PFSK-1 (cell line): Measurements from ENCODE around the gene ARPC4.

Experiments used
- FOXP2 ChIP-seq: optimal IDR thresholded peaks from 2 replicates; pipeline ENCODE3; 2011; ENCODE audit warnings: borderline replicate concordance, control low read depth, inconsistent platforms; ENCODE audit not compliant: insufficient read depth; ENCODE audit errors: extremely low read length, extremely low read depth
- POLR2AphosphoS5 ChIP-seq: IDR thresholded peaks from 2 replicates; pipeline ENCODE4 v1.6.1; 2012; ENCODE audit warnings: low read depth, mild to moderate bottlenecking, control low read depth, low read length, moderate library complexity
- REST ChIP-seq, 2 experiments: IDR thresholded peaks; 2 replicates each; pipeline versions ENCODE4 v1.6.1 to v1.8.0; 2011 to 2012; ENCODE audit warnings: low read depth in 2 of 2, low read length in 2 of 2, control low read depth in 1 of 2, inconsistent platforms in 1 of 2, mild to moderate bottlenecking in 1 of 2, moderate library complexity in 1 of 2; ENCODE audit not compliant: insufficient read depth in 1 of 2
- TAF1 ChIP-seq: IDR thresholded peaks from 2 replicates; pipeline ENCODE4 v1.6.1; 2012; ENCODE audit warnings: low read length, control low read depth, borderline replicate concordance; ENCODE audit not compliant: insufficient read depth

DNA sequence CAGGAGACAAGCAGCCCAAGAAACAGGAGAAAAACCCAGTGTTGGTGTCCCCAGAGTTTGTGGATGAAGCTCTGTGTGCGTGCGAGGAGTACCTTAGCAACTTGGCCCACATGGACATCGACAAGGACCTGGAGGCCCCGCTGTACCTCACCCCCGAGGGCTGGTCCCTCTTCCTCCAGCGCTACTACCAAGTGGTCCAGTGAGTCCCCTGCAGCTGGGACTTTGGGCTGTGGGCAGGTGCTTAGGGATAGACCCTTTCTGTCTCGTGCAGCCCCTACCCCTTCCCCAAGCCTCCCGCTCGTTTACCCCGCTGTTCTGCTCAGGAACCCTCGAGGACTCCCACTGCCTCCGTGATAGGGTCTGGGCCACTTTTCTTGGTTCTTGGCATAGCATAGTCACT, 27.7 kb downstream of the ARPC4 start:
- TF ChIP-seq TAF1: no peak
- TF ChIP-seq FOXP2: no peak
- TF ChIP-seq REST (IDR thresholded peaks at IDR 0.05; ENCODE audit: insufficient read depth in 1 of 2, low read depth in 2 of 2, low read length in 2 of 2): no peak
- no peak for TF ChIP-seq POLR2AphosphoS5
